Ammon's horn (tissue), 1 donor: ENCODE results near the gene SNAPC4.

Experiments
- DNase-seq: peaks from one replicate; pipeline ENCODE4 v3.0.0-alpha.2; 2016; ENCODE audit warnings: low spot score

Gene SNAPC4, protein sequence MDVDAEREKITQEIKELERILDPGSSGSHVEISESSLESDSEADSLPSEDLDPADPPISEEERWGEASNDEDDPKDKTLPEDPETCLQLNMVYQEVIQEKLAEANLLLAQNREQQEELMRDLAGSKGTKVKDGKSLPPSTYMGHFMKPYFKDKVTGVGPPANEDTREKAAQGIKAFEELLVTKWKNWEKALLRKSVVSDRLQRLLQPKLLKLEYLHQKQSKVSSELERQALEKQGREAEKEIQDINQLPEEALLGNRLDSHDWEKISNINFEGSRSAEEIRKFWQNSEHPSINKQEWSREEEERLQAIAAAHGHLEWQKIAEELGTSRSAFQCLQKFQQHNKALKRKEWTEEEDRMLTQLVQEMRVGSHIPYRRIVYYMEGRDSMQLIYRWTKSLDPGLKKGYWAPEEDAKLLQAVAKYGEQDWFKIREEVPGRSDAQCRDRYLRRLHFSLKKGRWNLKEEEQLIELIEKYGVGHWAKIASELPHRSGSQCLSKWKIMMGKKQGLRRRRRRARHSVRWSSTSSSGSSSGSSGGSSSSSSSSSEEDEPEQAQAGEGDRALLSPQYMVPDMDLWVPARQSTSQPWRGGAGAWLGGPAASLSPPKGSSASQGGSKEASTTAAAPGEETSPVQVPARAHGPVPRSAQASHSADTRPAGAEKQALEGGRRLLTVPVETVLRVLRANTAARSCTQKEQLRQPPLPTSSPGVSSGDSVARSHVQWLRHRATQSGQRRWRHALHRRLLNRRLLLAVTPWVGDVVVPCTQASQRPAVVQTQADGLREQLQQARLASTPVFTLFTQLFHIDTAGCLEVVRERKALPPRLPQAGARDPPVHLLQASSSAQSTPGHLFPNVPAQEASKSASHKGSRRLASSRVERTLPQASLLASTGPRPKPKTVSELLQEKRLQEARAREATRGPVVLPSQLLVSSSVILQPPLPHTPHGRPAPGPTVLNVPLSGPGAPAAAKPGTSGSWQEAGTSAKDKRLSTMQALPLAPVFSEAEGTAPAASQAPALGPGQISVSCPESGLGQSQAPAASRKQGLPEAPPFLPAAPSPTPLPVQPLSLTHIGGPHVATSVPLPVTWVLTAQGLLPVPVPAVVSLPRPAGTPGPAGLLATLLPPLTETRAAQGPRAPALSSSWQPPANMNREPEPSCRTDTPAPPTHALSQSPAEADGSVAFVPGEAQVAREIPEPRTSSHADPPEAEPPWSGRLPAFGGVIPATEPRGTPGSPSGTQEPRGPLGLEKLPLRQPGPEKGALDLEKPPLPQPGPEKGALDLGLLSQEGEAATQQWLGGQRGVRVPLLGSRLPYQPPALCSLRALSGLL (N-terminal part only)

GRCh38 chr9:136400038-136400834 is at the start of gene SNAPC4:
TSS of gene SNAPC4 (minus strand) at chr9:136400170. CDS start at chr9:136398428, 1,742 bp downstream.
- peak; percentile 83 for DNase-seq

DNA sequence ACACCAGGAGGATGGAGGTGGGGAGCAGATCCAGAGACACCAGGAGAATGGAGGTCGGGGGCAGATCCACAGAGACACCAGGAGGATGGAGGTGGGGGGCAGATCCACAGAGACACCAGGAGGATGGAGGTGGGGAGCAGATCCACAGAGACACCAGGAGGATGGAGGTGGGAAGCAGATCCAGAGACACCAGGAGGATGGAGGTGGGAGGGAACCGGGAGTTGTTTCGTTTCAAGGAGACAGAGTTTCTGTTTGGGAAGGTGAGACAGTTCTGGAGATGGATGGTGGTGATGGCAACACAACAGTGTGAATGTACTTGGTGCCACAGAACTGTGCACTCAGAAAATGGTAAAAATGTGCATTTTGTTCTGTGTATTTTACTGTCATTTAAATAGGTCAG is 48.7 kb upstream of the SNAPC4 start:
- no peak for DNase-seq

- no peak for DNase-seq
Measured at GRCh38 chr9:136447173-136447778, 47.3 kb upstream of the SNAPC4 start.

- DNase-seq = no peak
Measured at GRCh38 chr9:136445799-136446198, 45.8 kb upstream of the SNAPC4 start.

DNA sequence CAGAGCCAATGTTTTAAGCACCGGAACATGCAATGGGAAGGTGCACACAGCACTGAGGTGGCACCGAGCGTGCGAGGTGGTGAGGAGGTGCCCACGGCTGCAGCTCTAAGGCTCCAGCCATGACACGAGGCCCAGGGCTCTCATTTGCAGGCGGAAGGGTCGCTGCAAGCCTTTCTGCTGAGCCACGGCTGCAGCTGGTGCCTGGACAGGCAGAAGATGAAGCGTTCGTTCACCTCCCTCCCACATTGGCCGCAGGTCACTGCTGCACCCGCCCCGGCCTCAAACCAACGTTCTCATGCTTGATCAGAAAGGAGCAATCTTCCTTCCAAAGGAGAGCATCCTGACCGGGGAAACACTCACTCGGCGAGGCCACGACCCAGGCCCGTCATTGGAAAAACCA is 44.1 kb upstream of the SNAPC4 start:
- DNase-seq = no peak

GRCh38 chr9:136443687-136444086 is 43.7 kb upstream of the SNAPC4 start:
- DNase-seq = no peak

GRCh38 chr9:136443087-136443486 is 43.1 kb upstream of the SNAPC4 start:
- no peak for DNase-seq

- no peak for DNase-seq
Measured at GRCh38 chr9:136442265-136442664, 42.3 kb upstream of the SNAPC4 start.

DNA sequence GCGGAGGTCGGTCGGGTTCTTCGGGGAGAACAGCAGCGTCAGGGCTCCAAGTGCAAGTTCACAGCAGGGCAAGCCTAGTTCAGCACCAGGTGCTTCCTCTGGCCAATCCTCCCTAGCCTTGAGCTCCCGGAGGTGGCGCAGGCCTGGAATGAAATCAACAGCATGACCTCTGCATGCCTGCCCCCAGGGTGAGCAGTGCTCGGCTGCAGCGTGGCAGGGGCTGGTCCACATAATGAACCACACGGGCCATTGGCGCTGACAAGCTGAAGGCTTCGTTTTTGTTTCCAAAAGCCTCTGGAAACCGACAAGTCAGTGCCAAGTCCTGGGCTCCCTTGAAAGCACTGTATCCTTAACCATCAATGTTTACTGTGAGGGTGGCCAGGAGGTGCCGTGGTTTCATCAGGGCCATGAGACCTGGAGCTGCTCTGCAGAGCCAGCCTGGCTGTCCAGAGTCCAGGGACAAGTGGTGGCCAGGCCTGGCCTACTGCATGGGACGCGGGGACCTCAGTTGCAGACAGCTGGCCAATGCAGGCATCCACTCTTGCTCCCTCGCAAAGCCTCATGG is 41.8 kb upstream of the SNAPC4 start:
- no peak for DNase-seq

DNA sequence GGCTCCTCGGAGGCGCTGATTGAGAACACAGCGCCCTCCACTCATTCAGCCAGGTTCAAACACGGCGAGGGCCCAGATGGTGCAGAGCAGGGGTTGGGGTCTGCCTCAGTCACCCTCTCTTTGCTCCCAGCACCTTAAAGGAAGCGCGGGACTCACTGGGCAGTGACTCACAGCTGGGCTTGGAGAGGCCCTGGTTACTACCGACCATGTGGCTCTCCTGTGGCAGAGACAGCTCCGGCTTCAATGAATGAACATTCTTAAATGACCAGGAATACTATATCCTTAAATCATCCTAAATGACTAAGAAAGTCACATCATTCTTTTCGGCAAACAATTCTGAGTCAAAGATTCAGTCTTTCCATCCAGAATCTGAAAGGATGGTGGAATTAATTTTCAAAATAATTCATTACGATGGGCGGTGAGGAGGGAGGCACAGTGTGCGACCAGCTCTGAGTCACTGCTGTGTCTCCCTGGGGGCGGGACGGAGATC is 41.3 kb upstream of the SNAPC4 start:
- DNase-seq = no peak

DNA sequence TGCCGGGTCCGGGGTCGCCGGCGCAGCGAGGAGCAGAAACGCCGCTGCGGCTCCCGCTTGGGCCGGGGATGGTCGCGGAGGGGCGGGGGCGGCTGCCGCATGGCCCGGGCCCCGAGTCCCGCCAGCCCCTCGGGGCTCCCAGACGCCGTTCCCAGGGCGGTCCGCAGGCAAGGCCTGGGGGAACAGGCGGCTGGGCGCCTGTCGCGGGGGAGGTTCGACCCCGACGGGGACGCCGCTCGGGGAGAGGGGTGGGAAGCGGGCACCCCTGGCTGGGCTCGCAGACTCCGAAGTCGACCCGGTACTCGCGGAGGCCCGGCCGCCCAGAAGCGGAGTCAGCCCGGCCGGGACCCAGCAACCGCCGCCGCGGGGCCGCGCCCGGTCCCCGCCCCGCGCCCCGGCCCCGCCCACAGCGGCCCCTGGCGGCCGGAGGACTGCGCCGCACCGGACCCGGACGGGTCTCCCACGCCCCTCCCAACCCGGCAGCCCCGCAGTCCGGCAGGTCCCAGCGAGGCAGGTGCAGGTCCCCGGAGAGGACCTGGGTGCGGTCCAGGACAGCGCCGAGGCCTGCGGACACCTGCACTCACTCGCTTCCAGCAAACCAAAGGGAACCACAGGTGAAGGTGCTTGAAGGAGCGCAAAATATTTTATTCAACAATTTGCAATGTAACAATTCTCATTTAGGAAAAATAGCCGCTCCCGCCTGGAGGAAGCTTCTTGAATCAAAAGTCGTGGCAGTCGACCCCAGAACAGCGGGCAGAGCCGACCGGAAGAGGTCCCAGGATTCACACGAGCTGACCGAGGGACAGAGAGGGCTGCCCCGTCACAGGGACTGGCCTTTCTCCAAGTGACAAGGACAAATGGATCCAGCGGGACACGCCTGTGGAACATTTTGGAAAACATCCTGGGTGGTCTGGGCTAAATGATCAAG is 39.8 kb upstream of the SNAPC4 start, which contains the start of gene INPP5E:
TSS of gene INPP5E (minus strand) at position 365 of the 928 bp plus-strand sequence. CDS start 426 bp downstream, outside the sequence.
- peak; percentile 29 for DNase-seq

- DNase-seq = no peak
Measured at GRCh38 chr9:136438548-136439480, 38.8 kb upstream of the SNAPC4 start.

GRCh38 chr9:136437839-136438547 is 38.0 kb upstream of the SNAPC4 start:
- no peak for DNase-seq

DNA sequence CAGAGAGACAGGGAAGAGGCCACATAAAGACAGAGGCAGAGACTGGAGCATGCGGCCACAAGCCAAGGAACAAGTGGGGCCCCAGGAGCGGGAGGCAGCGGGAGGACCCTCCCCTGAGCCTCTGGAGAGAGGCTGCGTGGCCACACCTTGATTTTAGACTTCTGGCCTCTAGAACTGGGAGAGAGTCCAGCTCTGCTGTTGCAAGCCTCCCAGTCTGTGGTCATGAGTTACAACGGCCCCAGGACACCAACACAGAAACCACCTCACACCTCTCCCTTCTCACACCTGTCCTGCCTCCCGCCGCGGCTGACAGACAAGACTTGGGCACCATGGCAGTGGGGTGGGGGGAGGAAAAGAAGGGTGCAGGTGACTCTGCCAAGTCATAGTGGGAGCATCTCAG is 37.5 kb upstream of the SNAPC4 start:
- DNase-seq = no peak

DNA sequence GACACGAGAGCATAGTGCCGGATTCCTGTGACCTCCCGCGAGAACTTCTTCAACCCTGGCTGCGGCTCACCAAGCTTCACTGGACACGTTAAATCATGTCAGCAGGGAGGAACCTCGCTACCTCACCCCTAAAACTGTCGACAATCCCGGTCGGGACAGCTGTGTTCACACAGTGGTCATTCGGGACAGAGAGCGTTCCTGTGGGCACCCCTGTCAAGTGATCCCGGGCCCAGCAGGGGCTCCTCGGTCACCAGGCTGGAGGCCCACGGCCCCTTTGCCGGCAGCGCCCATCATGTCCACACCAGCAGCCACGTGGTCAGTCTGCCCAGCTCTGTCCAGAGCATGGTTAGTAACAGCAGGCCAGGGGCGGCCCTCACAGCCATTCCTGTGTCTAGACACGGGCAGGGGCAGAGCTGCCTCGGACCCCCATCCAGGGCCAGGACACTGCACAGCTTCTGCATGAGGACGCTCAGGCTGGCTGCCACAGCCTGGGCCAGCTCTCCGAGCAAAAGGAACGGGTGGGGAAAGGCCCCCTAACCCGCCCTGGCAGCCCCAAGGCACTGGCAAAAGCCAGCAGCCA is 36.2 kb upstream of the SNAPC4 start:
- DNase-seq = no peak

DNA sequence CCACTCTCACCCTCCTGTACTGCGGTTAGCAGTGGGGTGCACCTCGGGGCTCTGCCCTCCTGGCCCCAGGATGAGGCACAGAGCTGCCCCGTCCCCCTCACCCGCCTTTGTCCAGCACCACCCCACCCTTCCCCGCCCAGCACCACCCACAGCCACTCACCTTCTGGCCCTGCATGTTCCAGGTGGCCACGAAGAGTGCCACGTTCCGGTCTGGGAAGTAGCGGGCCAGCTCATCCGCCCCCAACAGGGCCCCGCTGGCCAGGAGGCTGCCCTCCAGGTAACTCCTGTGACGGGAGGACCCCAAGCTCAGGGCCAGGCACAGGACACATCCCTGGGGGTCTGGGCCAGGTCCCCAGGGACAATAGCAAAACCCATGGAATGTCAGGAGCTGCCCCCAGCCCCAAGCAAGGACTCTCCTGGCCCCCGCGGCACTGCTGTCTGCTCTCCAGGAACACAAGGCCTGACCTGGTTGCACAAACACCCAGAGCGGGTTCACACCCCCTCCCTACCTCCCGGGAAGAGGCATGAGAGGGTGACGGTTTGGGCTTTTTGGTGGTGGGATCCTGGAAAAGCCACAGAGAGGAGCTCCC is 34.7 kb upstream of the SNAPC4 start:
- DNase-seq = no peak
